GM21360 (cell line): ENCODE data around the gene PMP22.
"Not testable (repeated sequence)": the region's sequence is repeated elsewhere in the genome, so short reads cannot be mapped to it uniquely, and the experiment has no call there.

ENCODE experiments used
- ATAC-seq: cut with Tn5 transposase; IDR thresholded peaks from one replicate; pipeline ENCODE4 v1.9.1; 2021; ENCODE audit warnings: mild to moderate bottlenecking, moderate library complexity; ENCODE audit not compliant: unreplicated experiment

PMP22 gene

DNA sequence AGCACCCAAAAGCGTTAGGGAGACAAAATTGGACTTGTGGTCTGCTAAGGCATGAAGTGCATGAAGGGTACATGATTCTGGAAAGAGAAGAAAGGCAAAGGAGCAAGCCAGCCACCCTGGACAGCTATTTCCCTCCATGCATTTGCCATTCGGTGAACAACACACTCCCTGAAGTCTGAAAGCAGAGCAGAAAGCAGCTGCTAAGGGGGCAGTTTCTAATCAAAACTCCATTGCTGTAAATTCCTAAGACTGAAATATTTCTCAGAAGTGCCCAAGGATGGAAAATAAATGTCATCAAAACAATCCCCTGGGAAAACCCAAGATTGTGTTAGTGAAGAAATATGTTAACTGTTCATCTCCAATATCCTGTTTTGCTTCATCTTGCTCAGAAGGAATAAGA, 44.3 kb downstream of the PMP22 start:
- no peak for ATAC-seq

DNA sequence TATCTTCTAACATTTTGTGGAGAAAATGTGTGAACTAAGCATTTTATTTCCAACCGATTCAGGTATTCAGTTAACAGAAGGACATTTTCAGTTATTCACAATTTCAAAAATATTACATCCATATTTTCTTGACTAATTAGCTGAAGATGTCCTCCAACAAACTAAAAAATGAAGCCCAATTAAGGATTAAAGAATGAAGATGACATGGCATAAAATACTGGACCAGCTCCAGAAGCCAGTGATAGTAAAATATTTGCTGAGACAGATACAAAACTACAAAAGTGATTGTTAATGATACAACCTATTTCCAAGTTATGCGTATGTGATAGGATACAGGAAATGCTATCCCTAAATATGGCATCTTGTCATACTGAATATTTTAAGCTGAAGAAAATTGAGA, 48.6 kb downstream of the PMP22 start:
- ATAC-seq = no peak

DNA sequence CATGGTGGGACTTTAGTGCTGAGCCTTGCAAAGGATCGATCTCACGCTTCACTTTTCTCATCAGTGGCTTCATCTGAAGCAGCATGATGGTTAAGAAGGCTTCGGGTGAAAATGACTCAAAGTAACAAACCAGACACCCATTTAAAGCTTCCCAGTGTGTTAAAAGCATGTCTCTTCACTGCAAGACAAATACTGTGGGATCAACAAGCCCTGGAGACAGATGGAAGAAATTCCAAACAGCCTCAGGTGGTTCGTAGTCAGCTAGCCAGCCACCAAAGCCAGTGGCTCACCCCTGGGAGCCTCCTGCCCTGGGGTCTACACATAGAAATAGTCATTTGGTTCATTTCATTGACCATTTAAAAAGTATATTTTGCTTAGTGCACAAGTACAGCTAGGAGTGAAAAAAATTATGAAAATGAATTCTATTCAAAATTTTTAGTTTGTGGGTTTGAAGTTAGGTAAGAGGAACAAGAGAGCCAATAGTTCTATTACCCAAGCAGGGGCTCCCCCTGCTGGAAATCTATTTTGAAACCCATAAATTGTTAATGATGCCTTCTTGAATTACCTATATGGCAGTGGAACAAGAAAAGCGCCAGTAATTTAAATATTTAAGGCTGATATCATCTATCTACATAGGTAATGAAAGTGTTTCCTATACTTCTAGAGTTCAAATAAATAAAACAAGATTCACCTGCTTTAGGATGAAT, 51.6 kb downstream of the PMP22 start:
- no peak for ATAC-seq

DNA sequence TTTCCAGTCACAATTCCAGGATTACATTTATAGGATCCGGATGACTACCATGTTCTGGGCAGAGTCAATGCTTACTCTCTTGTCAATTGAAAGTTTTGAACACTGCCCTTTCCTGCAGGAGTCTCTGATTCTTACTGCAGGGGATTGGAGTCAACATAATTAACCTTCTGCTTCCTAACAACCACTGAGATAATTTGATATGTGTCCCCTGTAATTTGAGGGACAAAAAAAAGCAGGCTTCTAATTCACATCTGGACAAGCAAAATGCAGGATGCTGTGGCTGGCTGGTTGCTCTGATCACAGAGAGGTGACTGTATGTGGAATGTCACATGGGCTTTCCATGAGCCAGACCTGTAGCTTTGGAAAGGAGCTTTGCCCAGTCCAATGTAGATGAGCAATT, 54.9 kb downstream of the PMP22 start:
- ATAC-seq = no peak

DNA sequence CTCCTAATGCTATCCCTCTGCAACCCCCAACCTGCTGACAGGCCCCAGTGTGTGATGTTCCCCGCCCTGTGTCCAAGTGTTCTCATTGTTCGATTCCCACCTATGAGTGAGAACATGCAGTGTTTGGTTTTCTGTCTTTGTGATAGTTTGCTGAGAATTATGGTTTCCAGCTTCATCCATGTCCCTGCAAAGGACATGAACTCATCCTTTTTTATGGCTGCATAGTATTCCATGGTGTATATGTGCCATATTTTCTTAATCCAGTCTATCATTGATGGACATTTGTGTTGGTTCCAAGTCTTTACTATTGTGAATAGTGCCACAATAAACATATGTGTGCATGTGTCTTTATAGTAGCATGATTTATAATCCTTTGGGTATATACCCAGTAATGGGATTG, 62.1 kb downstream of the PMP22 start:
- ATAC-seq = not testable (repeated sequence)

DNA sequence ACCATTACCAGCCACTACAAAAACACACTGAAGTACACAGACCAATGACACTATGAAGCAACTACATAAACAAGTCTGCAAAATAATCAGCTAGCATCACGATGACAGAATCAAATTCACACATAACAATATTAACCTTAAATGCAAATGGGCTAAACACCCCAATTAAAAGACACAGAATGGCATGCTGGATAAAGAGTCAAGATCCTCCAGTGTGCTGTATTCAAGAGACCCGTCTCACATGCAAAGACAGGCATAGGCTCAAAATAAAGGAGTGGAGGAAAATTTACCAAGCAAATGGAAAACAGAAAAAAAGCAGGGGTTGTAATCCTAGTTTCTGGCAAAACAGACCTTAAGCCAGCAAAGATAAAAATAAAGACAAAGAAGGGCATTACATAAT, 64.6 kb downstream of the PMP22 start:
- ATAC-seq = not testable (repeated sequence)

DNA sequence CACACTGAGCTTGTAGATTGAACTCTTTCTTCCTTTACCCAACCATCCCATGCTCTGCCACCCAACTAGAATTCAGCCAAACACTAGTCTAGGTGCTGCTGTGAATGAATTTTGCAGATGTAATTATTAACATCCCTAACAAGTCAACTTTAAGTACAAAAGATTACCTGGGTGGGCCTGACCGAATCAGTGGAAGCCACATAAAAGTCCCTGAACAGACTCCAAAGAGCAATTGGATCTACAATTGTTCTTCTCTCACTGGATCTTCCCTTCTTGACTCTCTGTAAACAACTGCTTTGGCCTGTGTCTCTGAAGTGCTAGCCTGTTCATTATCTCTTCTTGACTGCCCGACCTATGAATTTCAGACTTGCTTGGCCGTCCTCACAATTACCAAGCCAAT, 67.9 kb downstream of the PMP22 start:
- no peak for ATAC-seq

DNA sequence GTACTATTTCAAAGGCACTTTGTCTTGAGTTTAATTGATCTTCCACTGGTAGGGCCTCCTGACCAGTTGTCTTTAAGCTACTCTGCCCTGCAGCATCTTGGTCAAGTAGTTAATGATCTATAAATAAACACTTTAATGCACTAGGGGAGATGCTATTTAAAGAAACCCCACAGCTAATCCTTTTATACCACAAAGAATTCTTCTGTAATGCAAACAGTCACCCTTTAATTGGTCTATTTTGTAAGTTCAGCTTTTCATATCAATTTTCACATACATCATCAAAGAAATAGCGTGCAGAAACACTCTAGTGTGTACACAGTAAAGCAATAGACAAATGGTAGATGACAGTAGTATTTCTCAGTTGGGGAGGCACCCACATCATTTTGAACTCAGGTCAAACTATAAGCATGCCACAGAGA, 70.3 kb downstream of the PMP22 start:
- ATAC-seq = no peak

DNA sequence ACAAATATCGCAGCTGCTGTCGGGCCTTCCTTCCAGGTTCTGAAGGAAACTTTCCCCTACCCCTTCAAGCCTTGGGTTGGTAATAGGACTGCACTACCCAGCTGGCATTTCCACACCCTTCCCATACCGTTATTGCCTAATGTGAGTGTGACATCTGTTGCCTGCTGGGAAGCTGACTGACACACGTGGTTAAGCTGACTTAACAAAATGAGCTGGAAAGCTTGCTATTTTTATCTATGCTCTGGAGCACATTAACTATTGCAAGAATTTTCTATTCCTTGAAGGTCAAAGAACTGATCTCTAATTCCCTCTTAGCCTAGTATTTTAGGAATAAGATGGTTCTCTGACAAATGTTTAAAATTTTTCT, 79.5 kb downstream of the PMP22 start:
- ATAC-seq = no peak

DNA sequence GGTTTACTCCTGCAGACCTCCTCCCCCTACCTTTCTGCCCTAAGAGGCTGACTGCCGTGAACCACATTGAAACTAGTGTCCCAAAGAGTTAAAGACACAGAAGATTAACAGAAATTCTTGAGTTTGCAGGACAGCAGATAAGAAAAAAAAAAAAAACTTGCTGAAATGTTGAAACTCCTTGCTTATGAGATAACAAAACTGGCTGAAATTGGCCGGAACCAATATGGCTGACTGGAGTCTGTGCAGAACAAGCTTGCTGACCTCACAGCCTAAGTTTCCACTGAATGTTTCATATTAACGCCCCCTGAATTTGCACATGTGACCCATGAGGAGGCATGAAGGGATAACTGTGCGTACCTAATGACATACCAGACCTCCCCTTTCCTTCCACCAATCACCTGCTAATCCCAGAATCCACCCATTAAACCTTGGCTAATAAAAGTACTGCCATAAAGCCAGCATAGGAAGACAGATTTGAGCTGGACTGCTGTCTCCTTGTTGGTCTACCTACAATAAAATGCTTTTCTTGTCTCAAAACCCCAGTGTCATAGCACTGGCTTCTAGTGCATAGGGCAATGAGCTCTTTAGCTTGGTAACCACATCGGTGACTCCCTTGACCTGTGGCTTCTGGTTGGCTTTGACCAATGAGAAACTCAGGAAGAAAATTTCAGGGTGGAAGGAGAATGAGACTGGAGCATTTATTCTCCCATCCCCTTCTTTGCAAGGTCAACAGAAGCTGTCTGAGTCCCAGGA, 80.1 kb downstream of the PMP22 start:
- ATAC-seq = no peak

DNA sequence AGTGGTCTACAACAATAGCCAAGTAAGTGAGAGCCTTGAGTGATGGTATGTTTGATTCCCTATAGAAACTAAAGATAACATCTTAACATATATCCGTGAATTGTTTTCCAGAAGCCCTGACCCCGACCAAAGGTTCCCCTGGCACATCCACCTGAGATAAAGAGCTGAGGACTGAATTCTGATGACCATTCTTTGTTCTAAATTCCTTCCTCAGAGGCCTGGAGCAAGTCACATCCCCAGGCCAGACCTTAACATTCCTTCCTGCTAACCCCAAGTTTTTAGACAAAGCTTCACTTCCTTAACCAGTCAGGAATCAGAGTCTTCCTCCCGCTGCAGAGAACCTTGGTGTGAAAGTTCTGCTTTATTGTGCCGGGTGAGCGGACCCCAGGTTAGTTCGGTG, 83.3 kb downstream of the PMP22 start:
- no peak for ATAC-seq

DNA sequence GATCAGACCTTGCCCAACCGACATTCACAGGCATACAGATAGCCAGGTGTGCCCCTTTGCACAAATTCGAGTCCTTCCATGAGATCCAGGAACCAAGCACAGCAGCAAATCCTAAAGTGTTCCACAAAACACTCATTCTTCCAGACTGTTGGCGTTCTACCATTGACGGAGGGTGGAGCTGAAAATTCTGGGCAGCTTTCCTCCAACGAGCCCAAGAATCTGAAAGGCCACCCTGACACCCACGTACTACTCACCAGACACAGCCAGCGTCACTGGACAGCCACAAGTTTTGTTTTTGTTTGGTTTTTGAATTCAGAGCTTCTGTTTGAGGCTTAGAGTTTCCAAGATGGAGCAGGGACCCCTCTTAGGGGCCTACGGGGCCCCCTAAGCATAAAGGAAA, 83.8 kb downstream of the PMP22 start:
- ATAC-seq = no peak

DNA sequence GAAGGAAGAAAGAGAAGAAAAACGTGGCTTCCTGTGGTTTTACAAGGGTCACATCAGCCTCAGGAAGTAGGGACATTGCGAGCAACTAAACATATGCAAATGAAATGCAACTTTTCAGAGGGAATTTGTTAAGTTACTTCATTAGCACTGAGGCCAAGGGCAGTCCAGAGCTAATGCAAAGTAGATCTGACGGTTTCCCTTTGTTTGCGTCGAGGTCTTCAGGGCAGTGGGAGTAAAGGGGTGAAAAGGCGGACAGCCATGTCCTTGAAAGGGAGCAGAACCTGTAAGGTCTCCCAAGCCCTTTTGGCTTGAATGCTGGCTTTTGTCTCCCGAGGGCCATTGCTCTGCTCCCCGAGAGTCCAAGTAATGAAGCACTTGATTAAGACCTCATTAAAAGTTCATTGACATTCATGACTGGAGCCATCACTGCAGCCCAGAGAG, 85.0 kb downstream of the PMP22 start:
- no peak for ATAC-seq
